ENCODE data around the gene NXN. TPM values are rescaled to one million over a fixed set of nuclear protein-coding genes. Genes with fewer than 3 reads are reported as not detected.

NXN gene
- total RNA-seq, 4 donors from 2014 or later, result 18.9 to 47.2 (median 33.4) TPM

DNA sequence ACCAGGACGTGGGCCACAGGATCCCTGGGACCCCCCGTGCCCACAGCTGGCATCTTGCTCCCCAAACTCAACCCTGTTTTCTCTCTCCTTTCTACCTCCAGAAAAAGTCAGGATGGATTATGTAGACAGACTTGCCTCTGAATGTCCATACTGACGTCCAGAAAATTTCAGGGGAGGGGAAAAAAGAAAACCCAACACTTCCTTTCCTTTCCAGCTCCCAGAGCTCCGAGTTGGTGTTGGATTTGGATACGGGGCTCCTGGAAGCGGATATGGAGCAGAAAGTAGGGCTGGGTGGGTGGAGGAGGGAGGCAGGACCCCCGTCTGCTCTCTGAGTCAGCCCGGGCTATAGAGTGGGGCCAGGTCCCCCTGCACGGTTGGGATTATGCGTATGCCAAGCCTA, 127.2 kb downstream of the NXN start:
- Histone ChIP-seq H3K4me3 (no peak overlapping the region), H3K9me3 (no peaks in the 10 kb centered on the region), H3K4me1 (peaks cover 34% of the 10 kb centered on the region), H3K27me3 (no peaks in the 10 kb centered on the region), H3K36me3 (no peaks in the 10 kb centered on the region), H3K27ac (no peak overlapping the region)
- DNase-seq (ENCODE audit: low spot score in 2 of 2), result no peak
- WGBS, result 78% methylated on average over 8 of the region's 10 CpGs
- TF ChIP-seq POLR2AphosphoS5 (IDR thresholded peaks at IDR 0.05), result no peak

DNA sequence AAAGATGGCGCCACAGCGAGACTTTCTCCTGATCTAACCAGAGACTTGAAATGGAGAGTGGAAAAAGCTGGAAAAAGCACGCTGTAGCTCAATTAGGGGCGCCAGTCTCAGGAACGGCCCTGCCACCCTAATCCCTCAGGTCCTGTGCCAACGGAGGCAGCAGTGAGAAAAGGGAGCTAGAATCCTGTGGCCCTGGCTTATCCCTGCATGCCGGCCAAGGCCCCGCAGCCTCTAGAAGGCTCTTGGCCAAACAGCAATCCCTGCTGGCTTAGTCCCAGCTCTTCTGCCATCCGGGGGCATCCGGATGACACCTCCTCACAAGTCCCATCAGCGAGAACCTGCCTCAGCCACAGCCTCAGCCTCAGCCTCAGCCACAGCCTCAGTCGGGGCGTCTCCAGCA, 127.7 kb downstream of the NXN start:
- Histone ChIP-seq H3K27me3 (no peaks in the 10 kb centered on the region), H3K36me3 (no peaks in the 10 kb centered on the region), H3K27ac (peak overlapping the region; percentile 15), H3K4me3 (no peak overlapping the region), H3K4me1 (peaks cover 36% of the 10 kb centered on the region), H3K9me3 (no peaks in the 10 kb centered on the region)
- WGBS, result 71% methylated on average over 12 of the region's 13 CpGs
- no peak for DNase-seq (ENCODE audit: low spot score in 2 of 2)
- no peak for TF ChIP-seq POLR2A (IDR thresholded peaks at IDR 0.05)
- TF ChIP-seq, protein P1, sequence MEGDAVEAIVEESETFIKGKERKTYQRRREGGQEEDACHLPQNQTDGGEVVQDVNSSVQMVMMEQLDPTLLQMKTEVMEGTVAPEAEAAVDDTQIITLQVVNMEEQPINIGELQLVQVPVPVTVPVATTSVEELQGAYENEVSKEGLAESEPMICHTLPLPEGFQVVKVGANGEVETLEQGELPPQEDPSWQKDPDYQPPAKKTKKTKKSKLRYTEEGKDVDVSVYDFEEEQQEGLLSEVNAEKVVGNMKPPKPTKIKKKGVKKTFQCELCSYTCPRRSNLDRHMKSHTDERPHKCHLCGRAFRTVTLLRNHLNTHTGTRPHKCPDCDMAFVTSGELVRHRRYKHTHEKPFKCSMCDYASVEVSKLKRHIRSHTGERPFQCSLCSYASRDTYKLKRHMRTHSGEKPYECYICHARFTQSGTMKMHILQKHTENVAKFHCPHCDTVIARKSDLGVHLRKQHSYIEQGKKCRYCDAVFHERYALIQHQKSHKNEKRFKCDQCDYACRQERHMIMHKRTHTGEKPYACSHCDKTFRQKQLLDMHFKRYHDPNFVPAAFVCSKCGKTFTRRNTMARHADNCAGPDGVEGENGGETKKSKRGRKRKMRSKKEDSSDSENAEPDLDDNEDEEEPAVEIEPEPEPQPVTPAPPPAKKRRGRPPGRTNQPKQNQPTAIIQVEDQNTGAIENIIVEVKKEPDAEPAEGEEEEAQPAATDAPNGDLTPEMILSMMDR (IDR thresholded peaks at IDR 0.05), result no peak
- TF ChIP-seq EP300 (IDR thresholded peaks at IDR 0.05), result no peak
- no peak for TF ChIP-seq POLR2AphosphoS5 (IDR thresholded peaks at IDR 0.05)

DNA sequence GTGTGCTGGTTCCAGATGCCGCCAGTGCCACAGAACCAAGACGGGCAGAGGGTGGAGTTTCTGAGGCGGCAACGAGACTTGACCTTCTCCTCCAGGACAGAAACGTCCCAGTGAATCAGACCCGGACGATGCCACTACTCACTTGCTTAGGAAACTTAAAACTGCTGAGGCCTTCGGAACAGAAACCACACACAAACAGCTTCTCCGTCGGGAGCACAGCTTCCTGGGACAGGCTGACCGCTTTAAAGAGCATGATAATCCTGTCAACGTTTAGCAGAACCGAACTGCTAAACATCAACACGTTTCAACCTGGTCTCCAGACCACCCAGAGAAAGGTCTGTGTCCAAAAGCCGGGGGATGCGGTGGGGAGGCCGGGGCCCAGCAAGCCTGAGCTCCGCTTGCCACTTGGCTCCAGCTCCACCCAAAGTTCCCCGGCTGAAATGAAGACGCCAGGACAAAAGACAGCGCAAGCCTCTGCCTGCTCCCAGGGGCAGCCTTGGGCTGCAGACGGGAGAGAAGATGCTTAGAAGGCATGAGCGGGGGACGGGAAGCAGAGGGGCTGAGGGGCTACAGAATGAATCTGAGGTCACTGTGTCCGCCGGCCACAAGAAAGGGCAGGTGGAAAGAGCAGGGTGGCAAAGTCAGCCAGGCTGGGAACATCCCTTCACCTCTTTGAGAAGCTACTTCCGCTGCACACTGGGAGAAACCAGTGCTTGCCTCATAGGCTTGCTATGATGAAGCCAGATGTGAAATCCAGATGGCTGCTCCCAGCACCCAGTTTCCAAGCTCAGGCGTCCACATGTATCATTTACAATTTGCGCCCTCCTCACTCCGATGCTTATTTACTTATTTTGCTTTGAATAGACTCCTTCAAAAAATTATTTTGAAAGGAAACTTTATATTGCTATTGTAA, 128.5 kb downstream of the NXN start:
- no peaks in the 10 kb centered on the region for H3K27me3 ChIP-seq
- H3K36me3 ChIP-seq, result no peaks in the 10 kb centered on the region
- WGBS, result 44% methylated on average over 23 of the region's 30 CpGs
- TF ChIP-seq POLR2A (IDR thresholded peaks at IDR 0.05), result no peak
- no peak for TF ChIP-seq POLR2AphosphoS5 (IDR thresholded peaks at IDR 0.05)
- TF ChIP-seq, protein P1 (IDR thresholded peaks at IDR 0.05), result no peak
- no peak for TF ChIP-seq EP300 (IDR thresholded peaks at IDR 0.05)
- H3K4me1 ChIP-seq, result peaks cover 43% of the 10 kb centered on the region
- H3K4me3 ChIP-seq, result no peak overlapping the region
- no peak for DNase-seq (ENCODE audit: low spot score in 2 of 2)
- H3K9me3 ChIP-seq, result no peaks in the 10 kb centered on the region
- peak overlapping the region; percentile 37 for H3K27ac ChIP-seq

DNA sequence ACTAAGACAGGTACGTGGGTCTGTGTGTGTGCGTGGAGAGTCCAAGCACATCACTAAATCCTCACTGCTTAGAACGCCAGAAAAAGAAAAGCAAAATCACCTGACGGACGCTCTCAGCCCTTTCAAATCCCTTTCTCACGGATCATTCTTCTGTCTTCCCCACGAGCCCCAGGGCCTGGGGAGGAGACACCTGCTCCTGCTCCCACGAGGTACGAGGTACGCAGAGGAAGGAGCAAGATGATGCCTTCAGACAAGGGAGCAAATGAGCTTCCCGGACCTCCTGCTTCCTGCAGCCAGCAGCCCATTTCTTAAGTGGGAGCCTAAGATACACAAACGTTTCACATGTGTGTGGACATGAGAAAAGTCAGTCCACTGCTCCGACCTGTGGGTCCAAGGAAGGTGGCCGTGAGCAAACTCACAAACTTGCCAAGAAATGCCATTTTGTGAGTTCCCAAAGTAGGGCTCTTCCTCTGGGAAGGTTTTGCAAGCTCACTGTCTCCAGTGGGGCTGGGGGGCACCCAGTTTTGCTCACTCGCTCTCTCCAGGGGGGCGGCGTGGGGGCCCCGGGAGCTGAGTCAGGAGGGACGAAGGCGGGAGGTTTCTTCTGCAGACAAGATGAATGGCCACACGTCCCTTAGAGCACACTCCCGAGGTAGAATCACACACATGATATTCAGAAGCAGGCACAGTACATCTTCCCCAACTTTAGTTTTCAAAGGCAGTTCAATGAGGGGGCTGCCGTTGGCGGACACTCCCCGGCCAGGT, 129.3 kb downstream of the NXN start:
- WGBS, result 80% methylated on average over 24 of the region's 25 CpGs
- Histone ChIP-seq H3K27me3 (no peaks in the 10 kb centered on the region), H3K27ac (peak overlapping the region; percentile 37), H3K4me3 (no peak overlapping the region), H3K9me3 (no peaks in the 10 kb centered on the region), H3K4me1 (peaks cover 35% of the 10 kb centered on the region), H3K36me3 (no peaks in the 10 kb centered on the region)
- TF ChIP-seq, protein P1 (IDR thresholded peaks at IDR 0.05), result no peak
- TF ChIP-seq POLR2AphosphoS5 (IDR thresholded peaks at IDR 0.05), result no peak
- DNase-seq (ENCODE audit: low spot score in 2 of 2), result no peak

DNA sequence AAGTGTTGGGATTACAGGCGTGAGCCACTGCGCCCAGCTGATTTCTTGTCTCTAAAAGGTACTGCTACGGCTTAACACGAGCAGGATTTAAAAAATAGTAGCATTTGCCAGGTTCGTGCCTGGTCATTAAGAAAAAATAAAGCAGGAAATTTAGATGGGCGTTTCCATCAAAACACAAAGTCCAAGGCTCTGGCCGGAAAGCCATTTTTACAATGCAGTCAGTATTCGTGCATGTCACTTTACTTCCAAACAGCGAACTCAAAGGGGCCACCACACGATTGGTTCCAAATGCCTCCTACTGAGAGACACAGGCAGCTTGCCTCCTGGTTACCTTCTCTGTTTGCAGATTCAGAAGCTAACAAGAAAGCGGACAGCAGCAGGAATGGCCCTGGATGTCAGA, 131.2 kb downstream of the NXN start:
- DNase-seq (ENCODE audit: low spot score in 2 of 2), result no peak
- H3K27ac ChIP-seq, result peak overlapping the region; percentile 2
- H3K36me3 ChIP-seq, result no peaks in the 10 kb centered on the region
- no peaks in the 10 kb centered on the region for H3K9me3 ChIP-seq
- no peaks in the 10 kb centered on the region for H3K27me3 ChIP-seq
- TF ChIP-seq POLR2A (IDR thresholded peaks at IDR 0.05) (no peak), EP300 (IDR thresholded peaks at IDR 0.05) (no peak)
- TF ChIP-seq, protein P1 (IDR thresholded peaks at IDR 0.05), result no peak
- WGBS, result 77% methylated on average over 11 of the region's 11 CpGs
- H3K4me3 ChIP-seq, result no peak overlapping the region
- peaks cover 28% of the 10 kb centered on the region for H3K4me1 ChIP-seq
